ENCODE data around the gene BMP8A. TPM values are rescaled to one million over a fixed set of nuclear protein-coding genes. Genes with fewer than 3 reads are reported as not detected.

The BMP8A gene
- total and polyA plus RNA-seq, 3 experiments from 2014 or later, result 0.18 TPM; not detected in 2

DNA sequence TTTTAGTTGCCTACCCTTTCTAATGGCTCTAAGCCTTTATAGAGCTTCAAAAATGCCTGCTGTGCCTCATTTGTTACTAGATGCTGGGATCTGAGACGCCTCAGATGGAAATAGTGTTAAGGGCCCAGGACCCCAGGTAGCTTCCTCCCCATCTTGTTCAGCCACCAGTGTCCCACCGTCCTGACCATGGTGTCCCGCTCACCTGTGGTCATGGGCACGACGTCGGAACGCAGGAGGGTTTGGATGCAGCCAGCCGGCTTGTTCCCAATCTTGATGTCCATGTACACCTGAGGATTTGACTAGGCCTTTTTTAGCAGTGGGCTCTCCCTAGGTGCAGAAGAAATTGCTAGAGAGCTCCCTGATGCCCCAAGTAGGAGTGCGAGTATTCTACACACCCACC is 54.1 kb downstream of the BMP8A start:
- ChIA-PET POLR2A (interaction anchor here (0.7 kb wide), 1 partner anchor 440 kb away, joined by 4 read pairs; no protein-coding TSS in a partner anchor), CTCF (no interaction called here)
- H3K9me3 ChIP-seq (ENCODE audit: low read length), result no peaks in the 10 kb centered on the region
- Mint-ChIP-seq H3K4me1 (no peaks in the 10 kb centered on the region), H3K27ac (peak overlapping the region in 1 of 8 donors; percentile 47), H3K4me3 (no peak overlapping the region), H3K27me3 (no peaks in the 10 kb centered on the region), H3K9me3 (no peaks in the 10 kb centered on the region), H3K36me3 (peaks cover 0 to 66% (median 23%) of the 10 kb centered on the region in 3 donors)
- no peaks in the 10 kb centered on the region for H3K27me3 ChIP-seq (ENCODE audit: insufficient read depth, low read length, poor library complexity, severe bottlenecking)
- no peak overlapping the region for H3K4me3 ChIP-seq (ENCODE audit: low read length)
- DNase-seq, result no peak
- H3K36me3 ChIP-seq (ENCODE audit: insufficient read depth, low read length), result no peaks in the 10 kb centered on the region
- no peaks in the 10 kb centered on the region for H3K4me1 ChIP-seq (ENCODE audit: insufficient read depth, low read length)
- no peak overlapping the region for H3K27ac ChIP-seq (ENCODE audit: low read depth, low read length)

DNA sequence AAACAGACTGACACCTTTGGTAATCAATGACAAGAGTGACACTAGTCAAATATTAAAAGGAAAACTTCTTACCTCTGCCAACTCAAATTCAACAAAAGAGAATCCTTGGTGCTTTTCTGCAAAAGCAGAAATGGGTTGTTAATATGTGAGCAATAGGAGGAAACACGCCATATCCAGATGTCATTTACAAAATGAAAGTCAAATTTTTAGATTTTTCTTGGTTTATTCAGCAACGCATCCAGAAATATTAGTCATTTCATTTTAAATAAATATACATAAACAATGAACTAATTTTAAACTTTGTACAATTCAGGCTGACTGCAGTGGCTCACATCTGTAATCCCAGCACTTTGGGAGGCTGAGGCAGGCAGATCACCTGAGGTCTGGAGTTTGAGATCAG is 62.8 kb downstream of the BMP8A start:
- ChIA-PET POLR2A (no interaction called here), CTCF (no interaction called here)
- Mint-ChIP-seq H3K27me3 (no peaks in the 10 kb centered on the region), H3K4me1 (peaks cover 8 to 11% (median 11%) of the 10 kb centered on the region in 3 donors), H3K4me3 (no peak overlapping the region), H3K9me3 (peaks cover 0 to 2% (median 0%) of the 10 kb centered on the region in 5 donors), H3K36me3 (peaks cover 0 to 43% (median 7%) of the 10 kb centered on the region in 3 donors), H3K27ac (no peak overlapping the region)
- Histone ChIP-seq H3K27ac (ENCODE audit: low read depth, low read length) (no peak overlapping the region), H3K27me3 (ENCODE audit: insufficient read depth, low read length, poor library complexity, severe bottlenecking) (no peaks in the 10 kb centered on the region), H3K4me1 (ENCODE audit: insufficient read depth, low read length) (no peaks in the 10 kb centered on the region), H3K9me3 (ENCODE audit: low read length) (no peaks in the 10 kb centered on the region), H3K36me3 (ENCODE audit: insufficient read depth, low read length) (no peaks in the 10 kb centered on the region), H3K4me3 (ENCODE audit: low read length) (no peak overlapping the region)
- DNase-seq, result no peak

DNA sequence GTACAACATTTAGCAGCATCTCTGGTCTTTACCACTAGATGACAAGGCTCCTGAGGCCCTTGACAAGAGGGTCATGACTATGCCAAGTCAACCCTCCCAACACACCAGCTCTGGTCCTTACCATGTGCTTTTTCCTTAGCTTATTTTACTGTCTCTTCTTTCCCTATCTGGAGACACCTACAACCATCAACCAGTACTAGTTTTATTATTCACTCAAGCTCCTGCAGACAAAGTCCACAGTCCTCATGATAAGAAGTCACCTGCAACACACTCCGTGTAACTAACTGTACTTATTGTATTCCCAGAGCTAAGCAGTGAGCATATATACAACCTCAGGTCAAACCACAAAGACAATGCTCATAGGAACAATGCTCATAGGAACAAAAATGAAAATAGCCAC is 69.8 kb downstream of the BMP8A start:
- CTCF ChIA-PET, result no interaction called here

DNA sequence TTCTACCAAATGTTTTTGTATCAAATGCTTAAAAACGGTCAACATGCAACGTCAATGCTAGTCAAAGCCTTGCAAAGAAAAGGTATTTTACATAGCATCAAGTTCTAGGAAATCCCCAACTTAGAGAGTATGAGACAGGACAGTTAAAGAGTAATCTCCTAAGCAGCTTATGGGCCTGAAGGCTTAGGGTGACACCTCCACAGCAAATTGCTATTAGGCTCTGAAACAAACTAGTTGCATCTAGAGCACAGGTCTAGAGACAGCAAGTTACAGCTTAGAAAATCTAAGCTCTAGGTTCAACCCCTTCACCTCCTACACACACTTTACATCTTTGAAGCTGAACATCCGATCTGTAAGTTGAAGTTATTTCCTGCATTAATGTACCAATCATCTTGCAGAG is 71.5 kb downstream of the BMP8A start:
- Mint-ChIP-seq H3K4me1 (peaks cover 17 to 22% (median 20%) of the 10 kb centered on the region in 3 donors), H3K9me3 (peaks cover 0 to 2% (median 0%) of the 10 kb centered on the region in 5 donors), H3K36me3 (peaks cover 8 to 92% (median 26%) of the 10 kb centered on the region in 3 donors), H3K4me3 (no peak overlapping the region), H3K27me3 (no peaks in the 10 kb centered on the region), H3K27ac (no peak overlapping the region)
- DNase-seq, result no peak
- ChIA-PET CTCF (interaction anchor here (0.7 kb wide), 1 partner anchor 13 kb away, joined by 3 read pairs; no protein-coding TSS in a partner anchor), POLR2A (no interaction called here)
- Histone ChIP-seq H3K27ac (ENCODE audit: low read depth, low read length) (no peak overlapping the region), H3K36me3 (ENCODE audit: insufficient read depth, low read length) (peaks cover 66% of the 10 kb centered on the region), H3K9me3 (ENCODE audit: low read length) (no peaks in the 10 kb centered on the region), H3K27me3 (ENCODE audit: insufficient read depth, low read length, poor library complexity, severe bottlenecking) (no peaks in the 10 kb centered on the region), H3K4me3 (ENCODE audit: low read length) (no peak overlapping the region), H3K4me1 (ENCODE audit: insufficient read depth, low read length) (peaks cover 7% of the 10 kb centered on the region)

More for the DNA sequence above, 69.8 kb downstream of the BMP8A start:
- Histone ChIP-seq H3K9me3 (ENCODE audit: low read length) (no peaks in the 10 kb centered on the region), H3K4me1 (ENCODE audit: insufficient read depth, low read length) (peaks cover 7% of the 10 kb centered on the region), H3K36me3 (ENCODE audit: insufficient read depth, low read length) (peaks cover 59% of the 10 kb centered on the region), H3K4me3 (ENCODE audit: low read length) (no peak overlapping the region), H3K27me3 (ENCODE audit: insufficient read depth, low read length, poor library complexity, severe bottlenecking) (no peaks in the 10 kb centered on the region), H3K27ac (ENCODE audit: low read depth, low read length) (no peak overlapping the region)
- H3K27me3 Mint-ChIP-seq, result no peaks in the 10 kb centered on the region
- peaks cover 17 to 22% (median 20%) of the 10 kb centered on the region in 3 donors for H3K4me1 Mint-ChIP-seq
- DNase-seq, result no peak
- H3K9me3 Mint-ChIP-seq, result peaks cover 0 to 2% (median 0%) of the 10 kb centered on the region in 5 donors
- peak overlapping the region in 2 of 8 donors; percentile 23 to 43 for H3K27ac Mint-ChIP-seq
- peak overlapping the region in 1 of 7 donors; percentile 9 for H3K4me3 Mint-ChIP-seq
- H3K36me3 Mint-ChIP-seq, result peaks cover 8 to 78% (median 18%) of the 10 kb centered on the region in 3 donors
- POLR2A ChIA-PET, result no interaction called here

DNA sequence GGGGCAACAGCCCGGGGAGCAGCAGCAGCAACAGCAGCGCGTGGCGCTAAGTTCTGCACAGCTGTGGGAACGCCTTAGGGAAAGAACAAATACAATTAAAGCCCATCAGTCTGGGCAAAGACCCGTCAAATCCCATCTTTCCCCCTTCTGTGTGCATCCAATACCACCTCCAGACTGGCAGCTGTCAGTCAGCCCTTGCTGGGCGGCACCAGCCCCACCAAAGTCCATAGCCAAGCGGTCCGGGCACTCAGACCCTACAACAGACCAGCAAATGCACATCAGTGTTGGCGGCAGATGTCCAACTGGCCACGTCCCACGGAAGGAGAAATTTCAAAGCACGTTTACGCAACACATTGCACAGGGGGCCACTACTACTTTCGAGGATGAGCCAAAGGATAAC is 72.2 kb downstream of the BMP8A start:
- ChIA-PET POLR2A (no interaction called here), CTCF (no interaction called here)
- Histone ChIP-seq H3K4me1 (ENCODE audit: insufficient read depth, low read length) (peaks cover 7% of the 10 kb centered on the region), H3K36me3 (ENCODE audit: insufficient read depth, low read length) (peaks cover 71% of the 10 kb centered on the region), H3K9me3 (ENCODE audit: low read length) (no peaks in the 10 kb centered on the region), H3K27me3 (ENCODE audit: insufficient read depth, low read length, poor library complexity, severe bottlenecking) (no peaks in the 10 kb centered on the region), H3K4me3 (ENCODE audit: low read length) (no peak overlapping the region), H3K27ac (ENCODE audit: low read depth, low read length) (no peak overlapping the region)
- H3K4me1 Mint-ChIP-seq, result peaks cover 13 to 17% (median 15%) of the 10 kb centered on the region in 3 donors
- no peaks in the 10 kb centered on the region for H3K9me3 Mint-ChIP-seq
- no peak for DNase-seq
- H3K36me3 Mint-ChIP-seq, result peaks cover 8 to 96% (median 30%) of the 10 kb centered on the region in 3 donors
- H3K27me3 Mint-ChIP-seq, result no peaks in the 10 kb centered on the region
- H3K27ac Mint-ChIP-seq, result peak overlapping the region in 1 of 8 donors; percentile 12
- H3K4me3 Mint-ChIP-seq, result no peak overlapping the region

DNA sequence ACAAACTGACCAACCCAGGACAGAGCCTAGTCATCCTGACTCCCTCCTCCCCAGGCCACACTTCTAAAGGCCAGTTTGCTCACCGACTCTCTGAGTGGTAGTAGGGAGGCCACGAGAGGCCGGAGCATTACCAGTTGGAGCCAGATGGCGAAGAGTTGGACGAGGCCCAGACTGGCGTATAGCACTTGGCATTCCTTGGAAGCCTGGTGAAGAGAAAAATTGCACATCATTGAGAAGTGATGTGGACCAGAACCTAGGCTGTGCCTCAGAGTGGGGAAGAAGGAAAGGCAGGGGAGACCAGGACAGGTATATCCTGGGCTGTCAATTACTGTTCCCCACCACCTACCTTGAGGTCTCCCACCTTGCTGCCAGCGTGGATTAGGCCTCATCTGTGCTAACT is 72.9 kb downstream of the BMP8A start:
- Histone ChIP-seq H3K4me1 (ENCODE audit: insufficient read depth, low read length) (peaks cover 7% of the 10 kb centered on the region), H3K36me3 (ENCODE audit: insufficient read depth, low read length) (peaks cover 78% of the 10 kb centered on the region), H3K9me3 (ENCODE audit: low read length) (no peaks in the 10 kb centered on the region), H3K4me3 (ENCODE audit: low read length) (no peak overlapping the region), H3K27me3 (ENCODE audit: insufficient read depth, low read length, poor library complexity, severe bottlenecking) (no peaks in the 10 kb centered on the region), H3K27ac (ENCODE audit: low read depth, low read length) (no peak overlapping the region)
- CTCF ChIA-PET, result interaction anchor here (1.5 kb wide), 1 partner anchor 13 kb away, joined by 3 read pairs; no protein-coding TSS in a partner anchor
- no peak for DNase-seq
- H3K27ac Mint-ChIP-seq, result peak overlapping the region in 2 of 8 donors; percentile 36 to 70
- POLR2A ChIA-PET, result no interaction called here
- H3K9me3 Mint-ChIP-seq, result no peaks in the 10 kb centered on the region
- H3K4me1 Mint-ChIP-seq, result peaks cover 9 to 10% (median 10%) of the 10 kb centered on the region in 3 donors
- no peak overlapping the region for H3K4me3 Mint-ChIP-seq
- H3K36me3 Mint-ChIP-seq, result peaks cover 8 to 97% (median 29%) of the 10 kb centered on the region in 3 donors
- no peaks in the 10 kb centered on the region for H3K27me3 Mint-ChIP-seq

DNA sequence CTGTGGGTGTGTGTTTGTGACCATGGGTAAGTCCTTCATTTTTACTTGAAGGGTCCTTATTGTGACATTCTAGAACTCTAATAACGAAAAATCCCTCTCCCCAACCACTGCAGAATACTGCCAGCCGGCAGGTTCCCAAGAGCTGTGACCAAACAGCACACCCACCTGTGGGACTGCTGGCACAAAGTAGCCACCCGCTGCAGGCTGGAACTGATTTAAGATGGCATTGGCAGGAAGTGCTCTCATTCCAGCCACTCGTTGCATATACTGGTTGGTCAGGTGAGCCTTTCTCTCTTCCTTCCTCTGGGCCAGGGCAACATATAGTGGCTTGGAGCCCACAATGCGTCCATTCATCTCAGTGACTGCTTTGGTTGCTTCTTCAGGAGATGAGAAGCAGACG is 73.5 kb downstream of the BMP8A start:
- ChIA-PET CTCF (interaction anchor here (1.5 kb wide), 1 partner anchor 12 kb away, joined by 3 read pairs; no protein-coding TSS in a partner anchor), POLR2A (no interaction called here)
- no peak overlapping the region for H3K4me3 Mint-ChIP-seq
- no peaks in the 10 kb centered on the region for H3K27me3 Mint-ChIP-seq
- H3K4me1 Mint-ChIP-seq, result peaks cover 5 to 6% (median 6%) of the 10 kb centered on the region in 3 donors
- Histone ChIP-seq H3K4me1 (ENCODE audit: insufficient read depth, low read length) (peaks cover 6% of the 10 kb centered on the region), H3K9me3 (ENCODE audit: low read length) (no peaks in the 10 kb centered on the region), H3K36me3 (ENCODE audit: insufficient read depth, low read length) (peaks cover 83% of the 10 kb centered on the region), H3K27me3 (ENCODE audit: insufficient read depth, low read length, poor library complexity, severe bottlenecking) (no peaks in the 10 kb centered on the region), H3K27ac (ENCODE audit: low read depth, low read length) (no peak overlapping the region), H3K4me3 (ENCODE audit: low read length) (no peak overlapping the region)
- H3K27ac Mint-ChIP-seq, result peak overlapping the region in 1 of 8 donors; percentile 36
- H3K9me3 Mint-ChIP-seq, result no peaks in the 10 kb centered on the region
- H3K36me3 Mint-ChIP-seq, result peaks cover 8 to 99% (median 34%) of the 10 kb centered on the region in 3 donors
- DNase-seq, result no peak

DNA sequence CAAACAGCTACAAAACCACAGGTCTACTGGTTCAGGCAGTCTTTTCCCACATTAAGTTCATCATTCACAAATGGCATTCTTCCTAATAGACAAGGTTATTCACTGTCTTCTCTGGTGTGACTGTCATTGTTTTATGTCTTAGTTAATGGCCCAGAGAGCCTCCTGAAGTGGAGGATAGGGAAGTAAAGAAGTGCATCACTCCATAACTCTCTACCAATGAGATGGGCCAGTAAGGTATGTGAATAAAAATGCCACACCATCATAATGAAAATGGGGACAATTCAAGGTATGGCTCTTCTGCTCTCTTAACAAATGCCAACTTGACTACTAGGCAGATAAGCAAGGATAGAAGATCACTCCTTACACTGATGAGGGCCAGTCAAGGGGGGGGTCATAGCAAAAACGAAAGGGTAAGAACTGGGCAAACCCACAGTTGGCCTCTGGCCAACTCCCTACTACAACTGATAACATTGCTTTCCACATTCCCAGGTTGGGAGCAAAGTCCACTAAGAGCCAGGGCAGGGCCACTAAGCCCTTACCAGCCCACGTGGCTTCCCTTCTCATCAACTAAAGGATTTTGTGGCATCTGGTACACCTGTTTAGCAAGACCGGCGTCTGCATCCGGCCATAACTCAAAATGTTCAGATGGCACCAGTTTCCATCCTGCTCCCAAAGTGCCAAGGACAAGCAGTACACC is 75.2 kb downstream of the BMP8A start:
- H3K36me3 Mint-ChIP-seq, result peaks cover 4 to 99% (median 37%) of the 10 kb centered on the region in 3 donors
- no peaks in the 10 kb centered on the region for H3K27me3 ChIP-seq (ENCODE audit: insufficient read depth, low read length, poor library complexity, severe bottlenecking)
- H3K4me3 ChIP-seq (ENCODE audit: low read length), result no peak overlapping the region
- no peaks in the 10 kb centered on the region for H3K9me3 Mint-ChIP-seq
- H3K4me1 ChIP-seq (ENCODE audit: insufficient read depth, low read length), result no peaks in the 10 kb centered on the region
- H3K27ac ChIP-seq (ENCODE audit: low read depth, low read length), result no peak overlapping the region
- peaks cover 79% of the 10 kb centered on the region for H3K36me3 ChIP-seq (ENCODE audit: insufficient read depth, low read length)
- CTCF ChIA-PET, result interaction anchor here (0.8 kb wide), 1 partner anchor 87 kb away, joined by 3 read pairs; no protein-coding TSS in a partner anchor
- H3K27ac Mint-ChIP-seq, result peak overlapping the region in 3 of 8 donors; percentile 12 to 70 (median 66)
- no peak overlapping the region for H3K4me3 Mint-ChIP-seq
- no peaks in the 10 kb centered on the region for H3K27me3 Mint-ChIP-seq
- H3K9me3 ChIP-seq (ENCODE audit: low read length), result no peaks in the 10 kb centered on the region
- H3K4me1 Mint-ChIP-seq, result peaks cover 0 to 5% (median 5%) of the 10 kb centered on the region in 3 donors
- DNase-seq, result no peak
- POLR2A ChIA-PET, result no interaction called here
